ENCODE data around the gene ANGPT4. TPM values are rescaled to one million over a fixed set of nuclear protein-coding genes. Genes with fewer than 3 reads are reported as not detected.

Gene ANGPT4
- total RNA-seq, 4 donors from 2014 or later, result 0.56 to 2.1 (median 0.71) TPM

GRCh38 chr20:873875-874607 lies 42.1 kb downstream of the ANGPT4 start:
- TF ChIP-seq POLR2A (IDR thresholded peaks at IDR 0.05), result no peak
- TF ChIP-seq CTCF (IDR thresholded peaks at IDR 0.05), result no peak
- no peak for TF ChIP-seq EP300 (IDR thresholded peaks at IDR 0.05)
- TF ChIP-seq POLR2AphosphoS5 (IDR thresholded peaks at IDR 0.05), result no peak
- Histone ChIP-seq H3K27ac (no peak overlapping the region), H3K4me3 (no peak overlapping the region), H3K27me3 (no peaks in the 10 kb centered on the region), H3K36me3 (no peaks in the 10 kb centered on the region), H3K4me1 (peaks cover 4% of the 10 kb centered on the region), H3K9me3 (no peaks in the 10 kb centered on the region)
- WGBS, result 53% methylated on average over 6 of the region's 10 CpGs
- no peak for DNase-seq (ENCODE audit: low spot score in 2 of 2)

GRCh38 chr20:872855-873520 lies 43.1 kb downstream of the ANGPT4 start:
- Histone ChIP-seq H3K36me3 (no peaks in the 10 kb centered on the region), H3K9me3 (no peaks in the 10 kb centered on the region), H3K27ac (no peak overlapping the region), H3K27me3 (no peaks in the 10 kb centered on the region), H3K4me3 (no peak overlapping the region), H3K4me1 (peaks cover 4% of the 10 kb centered on the region)
- TF ChIP-seq EP300 (IDR thresholded peaks at IDR 0.05) (no peak), POLR2A (IDR thresholded peaks at IDR 0.05) (no peak), POLR2AphosphoS5 (IDR thresholded peaks at IDR 0.05) (no peak), CTCF (IDR thresholded peaks at IDR 0.05) (no peak)
- 62% methylated on average over 19 of the region's 20 CpGs for WGBS
- no peak for DNase-seq (ENCODE audit: low spot score in 2 of 2)

- Histone ChIP-seq H3K27ac (no peak overlapping the region), H3K4me1 (peaks cover 4% of the 10 kb centered on the region), H3K9me3 (no peaks in the 10 kb centered on the region), H3K4me3 (no peak overlapping the region), H3K27me3 (no peaks in the 10 kb centered on the region), H3K36me3 (no peaks in the 10 kb centered on the region)
- TF ChIP-seq POLR2A (IDR thresholded peaks at IDR 0.05) (no peak), EP300 (IDR thresholded peaks at IDR 0.05) (no peak), CTCF (IDR thresholded peaks at IDR 0.05) (no peak), POLR2AphosphoS5 (IDR thresholded peaks at IDR 0.05) (no peak)
- no peak for DNase-seq (ENCODE audit: low spot score in 2 of 2)
- 50% methylated on average over 2 of the region's 2 CpGs for WGBS
Measured at GRCh38 chr20:871948-872347, 44.2 kb downstream of the ANGPT4 start.

- H3K27me3 ChIP-seq, result no peaks in the 10 kb centered on the region
- DNase-seq (ENCODE audit: low spot score in 2 of 2), result no peak
- no peaks in the 10 kb centered on the region for H3K9me3 ChIP-seq
- peaks cover 4% of the 10 kb centered on the region for H3K4me1 ChIP-seq
- no peak for TF ChIP-seq CTCF (IDR thresholded peaks at IDR 0.05)
- TF ChIP-seq EP300 (IDR thresholded peaks at IDR 0.05), result no peak
- TF ChIP-seq POLR2AphosphoS5 (IDR thresholded peaks at IDR 0.05), result no peak
- no peak for TF ChIP-seq POLR2A (IDR thresholded peaks at IDR 0.05)
- no peak overlapping the region for H3K27ac ChIP-seq
- H3K4me3 ChIP-seq, result no peak overlapping the region
- no peaks in the 10 kb centered on the region for H3K36me3 ChIP-seq
Measured at GRCh38 chr20:871436-871835, 44.7 kb downstream of the ANGPT4 start.

- H3K36me3 ChIP-seq, result no peaks in the 10 kb centered on the region
- no peak overlapping the region for H3K4me3 ChIP-seq
- H3K9me3 ChIP-seq, result no peaks in the 10 kb centered on the region
- TF ChIP-seq POLR2A (IDR thresholded peaks at IDR 0.05), result no peak
- TF ChIP-seq POLR2AphosphoS5 (IDR thresholded peaks at IDR 0.05), result no peak
- TF ChIP-seq CTCF (IDR thresholded peaks at IDR 0.05), result no peak
- TF ChIP-seq EP300 (IDR thresholded peaks at IDR 0.05), result no peak
- 88% methylated on average over 3 of the region's 3 CpGs for WGBS
- no peak overlapping the region for H3K27ac ChIP-seq
- no peak for DNase-seq (ENCODE audit: low spot score in 2 of 2)
- H3K4me1 ChIP-seq, result peaks cover 4% of the 10 kb centered on the region
- H3K27me3 ChIP-seq, result no peaks in the 10 kb centered on the region
Measured at GRCh38 chr20:870758-871157, 45.4 kb downstream of the ANGPT4 start.

Data from suprapubic skin (tissue), 4 donors.